MCF 10A (cell line): ENCODE measurements around the gene NME4. TPM values are rescaled to one million over a fixed set of nuclear protein-coding genes. Genes with fewer than 3 reads are reported as not detected.
A peak's percentile ranks its signal among the peaks of the same experiment; 100 is the strongest.

ENCODE experiments used
- BruUV-seq: library from RNA; stranded (reverse); fragments of 400-500 nt; replicated peaks from 2 replicates; lab custom pipeline; 2021; lab: Mats Ljungman, UMichigan
- CTCF ChIA-PET: fragments of 300-600 bp; sonication (Branson Sonifier 250); formaldehyde crosslinking; extraction: SDS; loops from one replicate; lab custom pipeline; 2021; ENCODE audit warnings: antibody characterized with exemption, inconsistent platforms; lab: Yijun Ruan, JAX
- POLR2A ChIA-PET: fragments of 300-600, 350-650 bp; sonication (Branson Sonifier 250); formaldehyde crosslinking; extraction: SDS; loops from one replicate; lab custom pipeline; 2020; ENCODE audit warnings: antibody characterized with exemption, inconsistent platforms; lab: Yijun Ruan, JAX
- DNase-seq: peaks from one replicate; pipeline ENCODE4 v3.0.0-alpha.2; 2018; ENCODE audit not compliant: unreplicated experiment
- H3K27ac Mint-ChIP-seq: one replicate; pipeline ENCODE4 v1.8.0; 2022; ENCODE audit warnings: mild to moderate bottlenecking, low read depth, mixed read lengths; ENCODE audit not compliant: unreplicated experiment
- H3K27me3 Mint-ChIP-seq: one replicate; pipeline ENCODE4 v1.8.0; 2022; ENCODE audit warnings: mixed read lengths; ENCODE audit not compliant: insufficient read depth, unreplicated experiment
- H3K36me3 Mint-ChIP-seq: one replicate; pipeline ENCODE4 v1.8.0; 2022; ENCODE audit warnings: mild to moderate bottlenecking, moderate library complexity, mixed read lengths; ENCODE audit not compliant: insufficient read depth, unreplicated experiment
- H3K4me1 Mint-ChIP-seq: one replicate; pipeline ENCODE4 v1.8.0; 2022; ENCODE audit warnings: mixed read lengths; ENCODE audit not compliant: insufficient read depth, unreplicated experiment
- H3K4me3 Mint-ChIP-seq: one replicate; pipeline ENCODE4 v1.8.0; 2022; ENCODE audit warnings: mild to moderate bottlenecking, moderate library complexity, mixed read lengths; ENCODE audit not compliant: unreplicated experiment
- H3K9me3 Mint-ChIP-seq: one replicate; pipeline ENCODE4 v1.8.0; 2022; ENCODE audit warnings: mixed read lengths; ENCODE audit not compliant: unreplicated experiment
- intact Hi-C: fragments of 100-400 bp; cut with micrococcal nuclease; formaldehyde crosslinking; loops from 2 replicates; pipeline ENCODE4 v1.14.1; 2022
- total RNA-seq: library from RNA; stranded (reverse); gene quantifications from 2 replicates; pipeline ENCODE4 v1.2.3, GENCODE V29; 2022
- TF ChIP-seq, protein P1 (sequence below): fragments of 200-600 bp; IDR thresholded peaks from one replicate; pipeline ENCODE4 v1.8.0; 2022; ENCODE audit warnings: antibody characterized with exemption, mild to moderate bottlenecking; ENCODE audit not compliant: unreplicated experiment

The NME4 gene
- total RNA-seq, 1 experiment from 2014 or later = 76.8 TPM

DNA sequence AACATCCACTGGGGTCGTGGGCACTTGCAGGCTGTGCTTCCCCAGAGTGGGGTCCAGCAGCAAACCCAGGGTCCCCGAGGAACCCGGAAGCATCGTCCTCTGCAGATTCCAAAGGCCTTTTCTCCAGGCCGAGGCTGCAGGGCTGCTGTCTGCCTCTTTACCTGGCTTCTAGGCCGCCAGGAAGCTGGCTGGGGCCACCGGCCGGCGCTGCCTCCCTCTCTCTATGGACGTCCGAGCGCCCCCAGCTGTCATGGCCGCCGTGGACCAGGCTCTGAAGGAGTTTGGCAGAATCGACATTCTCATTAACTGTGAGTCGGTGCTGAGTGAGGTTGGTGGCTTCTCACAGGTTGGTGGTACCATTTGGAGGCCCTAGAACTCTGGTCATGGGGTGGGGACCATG is 10.3 kb downstream of the NME4 start:
- POLR2A ChIA-PET = interaction anchor here (0.6 to 0.7 kb wide), 2 partner anchors 67 to 84 kb away, joined by 3 to 6 read pairs; no protein-coding TSS in a partner anchor
- intact Hi-C loops = no loop called here
- no peak for DNase-seq

DNA sequence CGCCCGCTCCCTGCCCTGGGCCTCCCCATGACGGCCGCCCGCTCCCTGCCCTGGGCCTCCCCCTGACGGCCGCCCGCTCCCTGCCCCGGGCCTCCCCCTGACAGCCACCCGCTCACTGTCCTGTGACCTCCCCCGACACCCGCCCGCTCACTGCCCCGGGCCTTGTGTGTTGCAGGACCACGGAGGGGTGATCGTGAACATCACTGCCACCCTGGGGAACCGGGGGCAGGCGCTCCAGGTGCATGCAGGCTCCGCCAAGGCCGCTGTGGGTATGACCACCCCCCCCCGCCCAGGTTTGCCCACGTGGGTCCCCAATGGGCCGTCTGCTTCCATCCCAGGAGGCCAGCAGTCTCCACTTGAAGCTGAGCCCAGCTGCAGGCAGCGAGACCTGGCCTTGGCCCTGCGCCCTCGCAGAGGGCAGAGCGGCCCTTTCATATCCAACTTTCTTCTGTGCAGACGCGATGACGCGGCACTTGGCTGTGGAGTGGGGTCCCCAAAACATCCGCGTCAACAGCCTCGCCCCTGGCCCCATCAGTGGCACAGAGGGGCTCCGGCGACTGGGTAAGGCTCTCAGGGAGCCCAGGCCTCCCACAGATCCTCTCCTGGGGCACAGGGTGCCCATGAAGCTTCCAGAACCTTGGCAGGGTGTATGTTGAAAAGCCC is 13.6 kb downstream of the NME4 start:
- POLR2A ChIA-PET = no interaction called here
- no peak overlapping the region for H3K4me3 Mint-ChIP-seq

More for the DNA sequence above, 10.3 kb downstream of the NME4 start:
- Mint-ChIP-seq H3K4me1 (no peaks in the 10 kb centered on the region), H3K27me3 (no peaks in the 10 kb centered on the region), H3K27ac (no peak overlapping the region), H3K9me3 (no peaks in the 10 kb centered on the region), H3K36me3 (peaks cover 26% of the 10 kb centered on the region), H3K4me3 (no peak overlapping the region)
- CTCF ChIA-PET = no interaction called here
- no TSS peak for BruUV-seq
- TF ChIP-seq, protein P1, sequence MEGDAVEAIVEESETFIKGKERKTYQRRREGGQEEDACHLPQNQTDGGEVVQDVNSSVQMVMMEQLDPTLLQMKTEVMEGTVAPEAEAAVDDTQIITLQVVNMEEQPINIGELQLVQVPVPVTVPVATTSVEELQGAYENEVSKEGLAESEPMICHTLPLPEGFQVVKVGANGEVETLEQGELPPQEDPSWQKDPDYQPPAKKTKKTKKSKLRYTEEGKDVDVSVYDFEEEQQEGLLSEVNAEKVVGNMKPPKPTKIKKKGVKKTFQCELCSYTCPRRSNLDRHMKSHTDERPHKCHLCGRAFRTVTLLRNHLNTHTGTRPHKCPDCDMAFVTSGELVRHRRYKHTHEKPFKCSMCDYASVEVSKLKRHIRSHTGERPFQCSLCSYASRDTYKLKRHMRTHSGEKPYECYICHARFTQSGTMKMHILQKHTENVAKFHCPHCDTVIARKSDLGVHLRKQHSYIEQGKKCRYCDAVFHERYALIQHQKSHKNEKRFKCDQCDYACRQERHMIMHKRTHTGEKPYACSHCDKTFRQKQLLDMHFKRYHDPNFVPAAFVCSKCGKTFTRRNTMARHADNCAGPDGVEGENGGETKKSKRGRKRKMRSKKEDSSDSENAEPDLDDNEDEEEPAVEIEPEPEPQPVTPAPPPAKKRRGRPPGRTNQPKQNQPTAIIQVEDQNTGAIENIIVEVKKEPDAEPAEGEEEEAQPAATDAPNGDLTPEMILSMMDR = no peak

DNA sequence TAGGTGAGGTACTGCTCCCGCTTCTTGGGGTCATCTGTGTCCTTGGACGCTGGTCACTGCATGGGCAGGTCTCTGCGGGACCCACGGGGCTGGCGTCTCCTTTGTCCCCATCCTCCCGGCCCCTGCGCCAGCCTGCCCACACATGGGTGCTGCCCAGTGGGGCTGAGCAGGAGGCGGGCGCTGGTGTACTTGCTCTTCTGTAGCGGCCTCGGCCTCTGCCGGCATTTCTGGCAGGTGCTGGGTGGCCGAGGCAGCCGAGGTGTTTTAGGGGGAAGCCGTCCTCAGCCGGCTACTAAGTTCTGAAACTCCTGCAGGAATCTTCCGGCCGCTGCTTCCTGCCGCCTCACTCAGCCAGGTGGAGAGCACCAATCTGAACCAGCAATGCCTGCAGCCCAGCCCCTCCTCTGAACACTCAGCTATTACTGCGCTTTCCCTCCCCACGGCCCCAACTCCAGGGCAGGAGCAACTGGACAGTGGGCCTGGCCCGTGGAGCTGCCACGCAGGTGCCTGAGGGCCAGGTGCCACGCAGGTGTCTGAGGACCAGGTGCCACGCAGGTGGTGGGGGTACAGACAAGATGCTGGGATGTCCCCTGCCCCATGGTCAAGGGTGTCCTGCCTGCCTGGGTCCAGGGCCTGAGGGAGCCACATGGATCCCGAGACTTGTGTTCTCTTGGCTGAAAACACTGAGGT is 14.7 kb downstream of the NME4 start:
- CTCF ChIA-PET = interaction anchor here (0.6 kb wide), 1 partner anchor 140 kb away, joined by 3 read pairs; no protein-coding TSS in a partner anchor
- intact Hi-C loops = no loop called here
- H3K9me3 Mint-ChIP-seq = no peaks in the 10 kb centered on the region
- TSS peak; percentile 59 for BruUV-seq
- no peak for DNase-seq
- TF ChIP-seq, protein P1 = no peak
- no peak overlapping the region for H3K4me3 Mint-ChIP-seq
- H3K36me3 Mint-ChIP-seq = peaks cover 21% of the 10 kb centered on the region
- POLR2A ChIA-PET = interaction anchor here (1.7 kb wide), 1 partner anchor 12 kb away, joined by 7 read pairs; no protein-coding TSS in a partner anchor
- no peak overlapping the region for H3K27ac Mint-ChIP-seq
- no peaks in the 10 kb centered on the region for H3K4me1 Mint-ChIP-seq
- no peaks in the 10 kb centered on the region for H3K27me3 Mint-ChIP-seq

More for the DNA sequence above, 13.6 kb downstream of the NME4 start:
- Mint-ChIP-seq H3K27ac (no peak overlapping the region), H3K4me1 (no peaks in the 10 kb centered on the region), H3K27me3 (no peaks in the 10 kb centered on the region), H3K9me3 (no peaks in the 10 kb centered on the region), H3K36me3 (peaks cover 26% of the 10 kb centered on the region)
- CTCF ChIA-PET = interaction anchor here (0.6 kb wide), 1 partner anchor 141 kb away, joined by 3 read pairs; no protein-coding TSS in a partner anchor
- DNase-seq = no peak
- no TSS peak for BruUV-seq
- intact Hi-C loops = no loop called here
- TF ChIP-seq, protein P1 = no peak
